H1 (cell line): ENCODE measurements around the gene FGFRL1. TPM values are rescaled to one million over a fixed set of nuclear protein-coding genes. Genes with fewer than 3 reads are reported as not detected.

Source experiments
- CHD7 ChIP-seq: fragments of 300-600 bp; sonication (generic); IDR thresholded peaks from 2 replicates; pipeline ENCODE4 v1.7.1; 2012; ENCODE audit warnings: low read length, moderate library complexity, mild to moderate bottlenecking, inconsistent platforms; ENCODE audit not compliant: insufficient replicate concordance
- CTCF ChIP-seq, 3 experiments: IDR thresholded peaks; 1 replicate in 2 of 3; 2 replicates in 1 of 3; pipeline versions ENCODE4 v1.5.1 to v1.6.1; 2011; ENCODE audit warnings: low read length in 3 of 3, mild to moderate bottlenecking in 3 of 3, inconsistent platforms in 2 of 3, low read depth in 1 of 3, moderate library complexity in 1 of 3; ENCODE audit not compliant: insufficient read depth in 1 of 3; ENCODE audit errors: control extremely low read depth in 1 of 3
- E2F6 ChIP-seq: IDR thresholded peaks from 2 replicates; pipeline ENCODE4 v1.6.1; 2012; ENCODE audit warnings: inconsistent platforms
- GABPA ChIP-seq: IDR thresholded peaks from 2 replicates; pipeline ENCODE4 v1.6.1; 2011; ENCODE audit warnings: mild to moderate bottlenecking, low read length, moderate library complexity, borderline replicate concordance; ENCODE audit not compliant: insufficient read depth
- SUZ12 ChIP-seq: fragments of 200-600 bp; sonication (generic); IDR thresholded peaks from 2 replicates; pipeline ENCODE4 v1.6.1; 2012; ENCODE audit warnings: mild to moderate bottlenecking, inconsistent platforms, low read length, moderate library complexity, mixed read lengths
- polyA plus RNA-seq, 7 experiments: library from polyadenylated mRNA; depleted of rRNA in 3 of 7; stranded (reverse) in 5 of 7; unstranded in 2 of 7; fragments of >200 nt in 5 of 7; fragments of 200-250 nt in 2 of 7; gene quantifications; 1 replicate in 5 of 7; 2 replicates in 1 of 7; 4 replicates in 1 of 7; pipeline versions ENCODE4 v1.2.1 to v1.2.3, GENCODE V29; 2011 to 2013; ENCODE audit warnings: missing spikeins in 2 of 7, mixed read lengths in 2 of 7
- total RNA-seq: library from RNA; stranded (reverse); fragmentation: NEBNext Ultra II Directional; extraction: Animal tissue kit (Norgen Biotek cat#: 25700); gene quantifications from 2 replicates; pipeline ENCODE4 v1.2.1, GENCODE V29; 2021

The FGFRL1 gene
- total and polyA plus RNA-seq, 2 of the 8 experiments (the other 6 are each of a cell fraction or from before 2014, with no cell fraction given): 18.9 to 34.6 TPM

GRCh38 chr4:986879-987623 is 24.4 kb upstream of the FGFRL1 start, which contains the start of gene IDUA (continued):
- TF ChIP-seq CHD7 (no peak), CTCF (IDR thresholded peaks at IDR 0.05; ENCODE audit: control extremely low read depth in 1 of 3, insufficient read depth in 1 of 3, low read depth in 1 of 3, low read length in 3 of 3) (peak in 2 of 3 experiments; percentile 22 to 25; a peak in 3 of 4 replicates), GABPA (0 out of 2 replicates have a peak, but pooled peaks have one; percentile 52), SUZ12 (0 out of 2 replicates have a peak, but pooled peaks have one; percentile 27), E2F6 (0 out of 2 replicates have a peak, but pooled peaks have one; percentile 6)
